Fibroblast of lung (primary cell): ENCODE data around the gene NAV1. TPM values are rescaled to one million over a fixed set of nuclear protein-coding genes. Genes with fewer than 3 reads are reported as not detected.

Experiments
- DNase-seq, 2 donors: peaks; one replicate each; pipeline versions ENCODE4 v3.0.0 to v3.0.0-alpha.2; 2010; ENCODE audit warnings: low read depth in 2 of 2
- H2AFZ ChIP-seq: 2 replicates; pipeline ENCODE4 v1.5.1; 2012; ENCODE audit warnings: low read length, control low read depth, inconsistent platforms
- H3K27ac ChIP-seq: 2 replicates; pipeline ENCODE4 v1.5.1; 2011; ENCODE audit warnings: low read length, control low read depth; ENCODE audit not compliant: insufficient read depth
- H3K27me3 ChIP-seq: 2 replicates; pipeline ENCODE4 v1.5.1; 2011; ENCODE audit warnings: mild to moderate bottlenecking, low read length; ENCODE audit not compliant: control insufficient read depth, insufficient read depth
- H3K36me3 ChIP-seq: 2 replicates; pipeline ENCODE4 v1.5.1; 2011; ENCODE audit warnings: low read length; ENCODE audit not compliant: control insufficient read depth, insufficient read depth
- H3K4me1 ChIP-seq: 2 replicates; pipeline ENCODE4 v1.5.1; 2011; ENCODE audit warnings: low read length; ENCODE audit not compliant: control insufficient read depth, insufficient read depth; ENCODE audit errors: extremely low read depth
- H3K4me2 ChIP-seq: 2 replicates; pipeline ENCODE4 v1.5.1; 2011; ENCODE audit warnings: low read length, control low read depth; ENCODE audit not compliant: insufficient read depth; ENCODE audit errors: extremely low read depth
- H3K4me3 ChIP-seq, 4 experiments: fragments of 200-600 bp in 1 of 4; sonication (generic) in 1 of 4; replicated peaks in 1 of 4; 2 replicates each; pipeline ENCODE4 v1.5.1; 2011 to 2016; ENCODE audit warnings: low read length in 4 of 4, low read depth in 3 of 4, mild to moderate bottlenecking in 3 of 4, control low read depth in 2 of 4, inconsistent platforms in 1 of 4, mixed read lengths in 1 of 4; ENCODE audit not compliant: insufficient read depth in 1 of 4; ENCODE audit errors: control extremely low read depth in 1 of 4
- H3K79me2 ChIP-seq: 2 replicates; pipeline ENCODE4 v1.5.1; 2012; ENCODE audit warnings: mild to moderate bottlenecking, low read length, inconsistent platforms; ENCODE audit not compliant: control insufficient read depth, insufficient read depth
- H3K9ac ChIP-seq: 2 replicates; pipeline ENCODE4 v1.5.1; 2011; ENCODE audit warnings: mild to moderate bottlenecking, low read length, control low read depth; ENCODE audit not compliant: insufficient read depth
- H3K9me3 ChIP-seq: 2 replicates; pipeline ENCODE4 v1.5.1; 2012; ENCODE audit warnings: low read depth, low read length; ENCODE audit not compliant: control insufficient read depth, insufficient read depth
- H4K20me1 ChIP-seq: 2 replicates; pipeline ENCODE4 v1.5.1; 2011; ENCODE audit warnings: low read length; ENCODE audit not compliant: control insufficient read depth, insufficient read depth; ENCODE audit errors: extremely low read depth
- CTCF ChIP-seq, 2 donors: IDR thresholded peaks in 1 of 2; conservative IDR thresholded peaks in 1 of 2; 1 replicate in 1 of 2; 2 replicates in 1 of 2; pipeline ENCODE4 v1.5.1; 2011 to 2012; ENCODE audit warnings: low read length in 2 of 2, control low read depth in 1 of 2, inconsistent platforms in 1 of 2, low read depth in 1 of 2, mild to moderate bottlenecking in 1 of 2
- EZH2 ChIP-seq: IDR thresholded peaks from 2 replicates; pipeline ENCODE4 v1.5.1; 2012; ENCODE audit warnings: low read length, control low read depth, mild to moderate bottlenecking; ENCODE audit errors: missing control alignments
- polyA plus RNA-seq, 2 donors: library from polyadenylated mRNA; depleted of rRNA in 1 of 2; stranded (reverse) in 1 of 2; unstranded in 1 of 2; fragments of >200 nt; gene quantifications; 2 replicates each; pipeline ENCODE4 v1.2.1, GENCODE V29; 2011 to 2012; ENCODE audit warnings: missing spikeins in 1 of 2
- total RNA-seq: library from RNA; depleted of rRNA; stranded (reverse); fragments of >200 nt; gene quantifications from 2 replicates; pipeline ENCODE4 v1.2.1, GENCODE V29; 2014

The NAV1 gene
- total and polyA plus RNA-seq, 2 donors (not counting 1 experiment from before 2014, with no cell fraction given) = 19.8 to 64.0 TPM

- no peak for DNase-seq
- Histone ChIP-seq H2AFZ (peak overlapping the region; percentile 73), H3K36me3 (no peaks in the 10 kb centered on the region), H3K27me3 (no peaks in the 10 kb centered on the region), H3K4me2 (peak overlapping the region; percentile 57), H4K20me1 (no peaks in the 10 kb centered on the region), H3K79me2 (peaks cover 2% of the 10 kb centered on the region), H3K4me3 (peak overlapping the region in 1 of 4 experiments; percentile 14), H3K4me1 (peaks cover 26% of the 10 kb centered on the region), H3K27ac (peak overlapping the region; percentile 43), H3K9ac (peak overlapping the region; percentile 20), H3K9me3 (no peaks in the 10 kb centered on the region)
- TF ChIP-seq CTCF (conservative IDR thresholded peaks at IDR 0.05 in 1 of 2, IDR thresholded peaks at IDR 0.05 in 1 of 2; ENCODE audit: low read depth in 1 of 2, low read length in 2 of 2) (no peak), EZH2 (no peak)
Measured at GRCh38 chr1:201511941-201512539, 26.9 kb upstream of the NAV1 start.

GRCh38 chr1:201513498-201514243 lies 25.3 kb upstream of the NAV1 start:
- TF ChIP-seq CTCF (conservative IDR thresholded peaks at IDR 0.05 in 1 of 2, IDR thresholded peaks at IDR 0.05 in 1 of 2; ENCODE audit: low read depth in 1 of 2, low read length in 2 of 2) (no peak), EZH2 (no peak)
- Histone ChIP-seq H3K36me3 (no peaks in the 10 kb centered on the region), H3K9me3 (no peaks in the 10 kb centered on the region), H3K27me3 (no peaks in the 10 kb centered on the region), H3K27ac (no peak overlapping the region), H3K9ac (no peak overlapping the region), H3K4me3 (no peak overlapping the region), H3K79me2 (no peaks in the 10 kb centered on the region), H3K4me1 (peaks cover 23% of the 10 kb centered on the region), H3K4me2 (no peak overlapping the region), H4K20me1 (no peaks in the 10 kb centered on the region), H2AFZ (no peak overlapping the region)
- DNase-seq = no peak

- DNase-seq = no peak
- no peaks in the 10 kb centered on the region for H3K36me3 ChIP-seq
- TF ChIP-seq CTCF (conservative IDR thresholded peaks at IDR 0.05 in 1 of 2, IDR thresholded peaks at IDR 0.05 in 1 of 2; ENCODE audit: low read depth in 1 of 2, low read length in 2 of 2) (no peak), EZH2 (no peak)
- peaks cover 15% of the 10 kb centered on the region for H3K4me1 ChIP-seq
- no peak overlapping the region for H2AFZ ChIP-seq
- H4K20me1 ChIP-seq = no peaks in the 10 kb centered on the region
- H3K27me3 ChIP-seq = no peaks in the 10 kb centered on the region
- H3K4me2 ChIP-seq = no peak overlapping the region
- H3K27ac ChIP-seq = no peak overlapping the region
- no peak overlapping the region for H3K4me3 ChIP-seq
- no peaks in the 10 kb centered on the region for H3K9me3 ChIP-seq
- no peak overlapping the region for H3K9ac ChIP-seq
- H3K79me2 ChIP-seq = no peaks in the 10 kb centered on the region
Measured at GRCh38 chr1:201514466-201514865, 24.5 kb upstream of the NAV1 start.
